Muscle layer of duodenum (tissue), 2 donors: ENCODE results near the gene MRC2.
A peak's percentile ranks its signal among the peaks of the same experiment; 100 is the strongest.
"Not testable (repeated sequence)": the region's sequence is repeated elsewhere in the genome, so short reads cannot be mapped to it uniquely, and the experiment has no call there.

Source experiments
- H3K27ac ChIP-seq: one replicate; pipeline ENCODE4 v1.7.0; 2013; ENCODE audit warnings: mild to moderate bottlenecking, low read length
- H3K27me3 ChIP-seq: one replicate; pipeline ENCODE4 v1.7.0; 2013; ENCODE audit warnings: low read depth, mild to moderate bottlenecking, control low read depth, low read length
- H3K36me3 ChIP-seq, 2 donors: one replicate each; pipeline ENCODE4 v1.7.0; 2013; ENCODE audit warnings: low read length in 2 of 2, control low read depth in 1 of 2, mild to moderate bottlenecking in 1 of 2; ENCODE audit not compliant: insufficient read depth in 2 of 2, control insufficient read depth in 1 of 2
- H3K4me1 ChIP-seq, 2 donors: one replicate each; pipeline ENCODE4 v1.7.0; 2013; ENCODE audit warnings: low read length in 2 of 2, mild to moderate bottlenecking in 2 of 2, control low read depth in 1 of 2, moderate library complexity in 1 of 2; ENCODE audit not compliant: insufficient read depth in 2 of 2, control insufficient read depth in 1 of 2
- H3K4me3 ChIP-seq, 2 donors: one replicate each; pipeline ENCODE4 v1.7.0; 2013; ENCODE audit warnings: low read length in 2 of 2, low read depth in 1 of 2, mild to moderate bottlenecking in 1 of 2
- H3K9me3 ChIP-seq, 2 donors: one replicate each; pipeline ENCODE4 v1.7.0; 2013; ENCODE audit warnings: low read length in 2 of 2, control low read depth in 1 of 2, mild to moderate bottlenecking in 1 of 2; ENCODE audit not compliant: control insufficient read depth in 1 of 2
- donor health status: healthy.

The MRC2 gene, protein sequence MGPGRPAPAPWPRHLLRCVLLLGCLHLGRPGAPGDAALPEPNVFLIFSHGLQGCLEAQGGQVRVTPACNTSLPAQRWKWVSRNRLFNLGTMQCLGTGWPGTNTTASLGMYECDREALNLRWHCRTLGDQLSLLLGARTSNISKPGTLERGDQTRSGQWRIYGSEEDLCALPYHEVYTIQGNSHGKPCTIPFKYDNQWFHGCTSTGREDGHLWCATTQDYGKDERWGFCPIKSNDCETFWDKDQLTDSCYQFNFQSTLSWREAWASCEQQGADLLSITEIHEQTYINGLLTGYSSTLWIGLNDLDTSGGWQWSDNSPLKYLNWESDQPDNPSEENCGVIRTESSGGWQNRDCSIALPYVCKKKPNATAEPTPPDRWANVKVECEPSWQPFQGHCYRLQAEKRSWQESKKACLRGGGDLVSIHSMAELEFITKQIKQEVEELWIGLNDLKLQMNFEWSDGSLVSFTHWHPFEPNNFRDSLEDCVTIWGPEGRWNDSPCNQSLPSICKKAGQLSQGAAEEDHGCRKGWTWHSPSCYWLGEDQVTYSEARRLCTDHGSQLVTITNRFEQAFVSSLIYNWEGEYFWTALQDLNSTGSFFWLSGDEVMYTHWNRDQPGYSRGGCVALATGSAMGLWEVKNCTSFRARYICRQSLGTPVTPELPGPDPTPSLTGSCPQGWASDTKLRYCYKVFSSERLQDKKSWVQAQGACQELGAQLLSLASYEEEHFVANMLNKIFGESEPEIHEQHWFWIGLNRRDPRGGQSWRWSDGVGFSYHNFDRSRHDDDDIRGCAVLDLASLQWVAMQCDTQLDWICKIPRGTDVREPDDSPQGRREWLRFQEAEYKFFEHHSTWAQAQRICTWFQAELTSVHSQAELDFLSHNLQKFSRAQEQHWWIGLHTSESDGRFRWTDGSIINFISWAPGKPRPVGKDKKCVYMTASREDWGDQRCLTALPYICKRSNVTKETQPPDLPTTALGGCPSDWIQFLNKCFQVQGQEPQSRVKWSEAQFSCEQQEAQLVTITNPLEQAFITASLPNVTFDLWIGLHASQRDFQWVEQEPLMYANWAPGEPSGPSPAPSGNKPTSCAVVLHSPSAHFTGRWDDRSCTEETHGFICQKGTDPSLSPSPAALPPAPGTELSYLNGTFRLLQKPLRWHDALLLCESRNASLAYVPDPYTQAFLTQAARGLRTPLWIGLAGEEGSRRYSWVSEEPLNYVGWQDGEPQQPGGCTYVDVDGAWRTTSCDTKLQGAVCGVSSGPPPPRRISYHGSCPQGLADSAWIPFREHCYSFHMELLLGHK (N-terminal part only)

DNA sequence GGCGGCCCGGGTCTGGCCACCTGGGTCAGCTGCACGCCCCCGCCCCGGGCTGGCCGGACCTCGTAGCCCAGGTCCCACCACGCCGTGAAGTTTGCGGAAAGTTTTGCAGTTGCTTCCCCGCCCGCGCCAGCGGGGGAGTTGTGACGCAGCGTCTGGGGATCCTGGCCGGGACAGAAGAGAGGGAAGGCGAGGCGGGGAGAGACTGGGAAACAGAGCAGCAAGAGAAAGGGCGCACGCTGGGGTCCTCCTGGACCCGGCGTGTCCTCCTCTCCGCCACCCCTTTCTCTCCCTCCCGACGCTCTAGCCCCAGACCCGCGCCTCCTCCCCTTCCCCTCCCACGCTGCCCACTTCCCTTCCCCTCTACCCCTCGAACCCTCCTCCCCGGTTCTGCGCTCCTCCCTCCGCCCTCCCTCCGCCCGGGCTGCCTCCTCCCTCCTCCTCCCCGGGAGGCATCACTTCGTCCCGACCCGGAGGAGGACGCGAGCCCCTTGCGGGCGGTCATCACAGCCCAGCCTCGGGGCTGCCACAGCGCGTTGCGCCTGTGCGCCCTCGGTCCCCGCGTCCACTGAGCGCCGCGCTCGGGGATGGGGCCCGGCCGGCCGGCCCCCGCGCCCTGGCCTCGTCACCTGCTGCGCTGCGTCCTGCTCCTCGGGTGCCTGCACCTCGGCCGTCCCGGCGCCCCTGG, at the start of gene MRC2:
Gene MRC2 (plus strand): TSS at position 452 of the 685 bp plus-strand sequence. CDS start 133 bp downstream, at position 585.
- H3K27ac ChIP-seq: peak within 1 kb of the TSS; percentile 12
- H3K36me3 ChIP-seq: no peaks in the 10 kb centered on the region
- H3K27me3 ChIP-seq: peaks cover 9% of the 10 kb centered on the region
- peaks cover 0 to 40% of the 10 kb centered on the region in 2 donors for H3K4me1 ChIP-seq
- peak within 1 kb of the TSS; percentile 38 to 67 for H3K4me3 ChIP-seq
- H3K9me3 ChIP-seq: no peaks in the 10 kb centered on the region

- Histone ChIP-seq H3K36me3 (peaks cover 18 to 34% of the 10 kb centered on the region in 2 donors), H3K4me1 (no peaks in the 10 kb centered on the region), H3K27me3 (no peaks in the 10 kb centered on the region)
These were observed 48.5 kb upstream of the MRC2 start for GRCh38 chr17:62578757-62579487.

DNA sequence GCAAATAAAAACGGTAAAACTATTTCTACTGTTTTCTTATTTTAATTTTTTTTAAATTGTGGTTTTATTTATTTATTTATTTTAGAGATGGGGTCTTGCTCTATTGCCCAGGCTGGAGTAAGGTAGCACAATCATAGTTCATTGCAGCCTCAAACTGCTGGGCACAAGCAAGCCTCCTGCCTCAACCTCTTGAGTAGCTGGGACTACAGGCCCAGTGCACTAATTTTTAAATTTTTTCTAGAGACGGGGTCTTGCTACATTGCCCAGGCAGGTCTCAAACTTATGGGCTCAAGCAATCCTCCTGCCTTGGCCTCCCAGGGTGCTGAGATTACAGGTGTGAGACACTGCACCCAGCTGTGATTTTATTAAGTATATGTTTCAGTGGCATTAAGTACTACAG, 46.5 kb upstream of the MRC2 start:
- Histone ChIP-seq H3K36me3 (peaks cover 19 to 36% of the 10 kb centered on the region in 2 donors), H3K9me3 (no peaks in the 10 kb centered on the region), H3K27me3 (no peaks in the 10 kb centered on the region), H3K4me1 (no peaks in the 10 kb centered on the region), H3K27ac (no peak overlapping the region), H3K4me3 (no peak overlapping the region)

More at GRCh38 chr17:62578757-62579487, 48.5 kb upstream of the MRC2 start:
- Histone ChIP-seq H3K27ac (no peak overlapping the region), H3K4me3 (no peak overlapping the region), H3K9me3 (no peaks in the 10 kb centered on the region)

- Histone ChIP-seq H3K9me3 (no peaks in the 10 kb centered on the region), H3K4me3 (no peak overlapping the region), H3K36me3 (peaks cover 21 to 38% of the 10 kb centered on the region in 2 donors), H3K27me3 (no peaks in the 10 kb centered on the region), H3K27ac (no peak overlapping the region), H3K4me1 (no peaks in the 10 kb centered on the region)
These were observed 45.7 kb upstream of the MRC2 start for GRCh38 chr17:62581764-62582163.

- H3K4me1 ChIP-seq: no peaks in the 10 kb centered on the region
- H3K36me3 ChIP-seq: peaks cover 17 to 50% of the 10 kb centered on the region in 2 donors
- no peak overlapping the region for H3K27ac ChIP-seq
These were observed 39.9 kb upstream of the MRC2 start for GRCh38 chr17:62587554-62587953.

DNA sequence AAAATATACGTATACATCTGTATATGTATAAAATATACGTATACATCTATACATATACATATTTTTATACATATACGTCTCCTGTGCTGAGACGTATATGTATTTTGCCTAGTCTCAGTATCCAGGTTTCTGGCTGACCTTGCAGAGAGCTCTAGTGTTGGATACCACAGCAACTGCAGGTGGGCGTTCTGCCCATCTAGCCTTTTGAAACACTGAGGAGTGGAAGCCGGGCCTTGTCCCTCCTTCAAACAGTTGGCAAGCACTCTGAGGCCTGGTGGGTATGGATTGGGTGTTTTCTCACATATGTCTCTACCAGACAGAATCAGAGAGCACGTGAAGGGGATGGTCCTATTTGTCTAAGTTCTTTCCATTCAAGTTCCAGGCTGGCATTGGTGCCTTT, 39.4 kb upstream of the MRC2 start:
- Histone ChIP-seq H3K27me3 (no peaks in the 10 kb centered on the region), H3K4me1 (no peaks in the 10 kb centered on the region), H3K27ac (no peak overlapping the region), H3K4me3 (no peak overlapping the region), H3K36me3 (peaks cover 17 to 50% of the 10 kb centered on the region in 2 donors), H3K9me3 (no peaks in the 10 kb centered on the region)

More at GRCh38 chr17:62587554-62587953, 39.9 kb upstream of the MRC2 start:
- H3K4me3 ChIP-seq: no peak overlapping the region
- H3K27me3 ChIP-seq: no peaks in the 10 kb centered on the region
- no peaks in the 10 kb centered on the region for H3K9me3 ChIP-seq

DNA sequence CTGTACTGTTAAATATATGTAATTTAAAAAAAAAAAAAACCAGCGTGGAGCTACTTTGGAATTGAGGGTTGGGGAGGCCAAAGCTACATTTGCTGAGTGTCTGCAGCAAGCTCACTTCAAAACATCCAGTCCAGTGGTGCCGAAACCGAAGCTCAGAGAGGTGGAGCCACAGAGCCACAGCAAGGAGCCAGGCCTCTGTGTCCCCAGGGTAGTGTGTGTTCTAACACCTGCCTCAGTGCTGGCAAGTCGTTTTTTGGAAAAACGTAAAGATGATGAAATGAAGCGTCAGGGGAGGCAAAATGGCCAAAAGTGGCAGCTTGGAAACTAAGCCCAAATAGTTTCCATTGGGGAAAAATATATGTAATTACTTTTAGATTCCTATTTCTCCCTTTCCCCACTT, 36.1 kb upstream of the MRC2 start:
- peaks cover 17 to 47% of the 10 kb centered on the region in 2 donors for H3K36me3 ChIP-seq
- no peak overlapping the region for H3K4me3 ChIP-seq
- no peak overlapping the region for H3K27ac ChIP-seq

DNA sequence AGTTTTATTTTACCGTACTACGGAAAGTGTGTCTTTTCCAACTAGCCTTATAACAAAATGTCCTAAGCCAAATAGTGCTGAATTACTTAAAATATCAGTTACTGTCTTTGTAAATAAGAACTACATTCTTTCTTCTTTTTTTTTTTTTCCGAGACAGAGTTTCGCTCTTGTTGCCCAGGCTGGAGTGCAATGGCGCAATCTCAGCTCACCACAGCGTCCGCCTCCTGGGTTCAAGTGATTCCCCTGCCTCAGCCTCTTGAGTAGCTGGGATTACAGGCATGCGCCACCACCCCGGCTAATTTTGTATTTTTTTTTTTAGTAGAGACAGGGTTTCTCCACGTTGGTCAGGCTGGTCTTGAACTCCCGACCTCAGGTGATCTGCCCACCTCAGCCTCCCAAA, 35.6 kb upstream of the MRC2 start:
- H3K27ac ChIP-seq, H3K4me3 ChIP-seq, H3K27me3 ChIP-seq, H3K4me1 ChIP-seq, H3K9me3 ChIP-seq: not testable (repeated sequence)
- H3K36me3 ChIP-seq: peaks cover 20 to 47% of the 10 kb centered on the region in 2 donors

More for the DNA sequence above, 36.1 kb upstream of the MRC2 start:
- H3K9me3 ChIP-seq: no peaks in the 10 kb centered on the region
- no peaks in the 10 kb centered on the region for H3K27me3 ChIP-seq
- no peaks in the 10 kb centered on the region for H3K4me1 ChIP-seq

- Histone ChIP-seq H3K27ac (no peak overlapping the region), H3K4me3 (no peak overlapping the region), H3K36me3 (peaks cover 23 to 48% of the 10 kb centered on the region in 2 donors)
These were observed 35.0 kb upstream of the MRC2 start for GRCh38 chr17:62592341-62593099.

More at GRCh38 chr17:62592341-62593099, 35.0 kb upstream of the MRC2 start:
- no peaks in the 10 kb centered on the region for H3K27me3 ChIP-seq
- no peaks in the 10 kb centered on the region for H3K4me1 ChIP-seq
- no peaks in the 10 kb centered on the region for H3K9me3 ChIP-seq
